Endometrial microvascular endothelial cells (primary cell): ENCODE data around the gene GSN. TPM values are rescaled to one million over a fixed set of nuclear protein-coding genes. Genes with fewer than 3 reads are reported as not detected.

Experiments
- in situ Hi-C: cut with HindIII; loops from 2 replicates; pipeline ENCODE4 v1.10.0; 2017; ENCODE audit warnings: low sequenced_read_pairs, low pct_unique_long_range_greater_than_20kb; ENCODE audit errors: inconsistent ontology term
- total RNA-seq: library from RNA; depleted of rRNA; stranded (reverse); fragments of >200 nt; gene quantifications from one replicate; pipeline ENCODE4 v1.2.3, GENCODE V29; 2015; ENCODE audit errors: inconsistent ontology term

Gene GSN
- total RNA-seq, 1 donor from 2014 or later = 82.4 TPM

DNA sequence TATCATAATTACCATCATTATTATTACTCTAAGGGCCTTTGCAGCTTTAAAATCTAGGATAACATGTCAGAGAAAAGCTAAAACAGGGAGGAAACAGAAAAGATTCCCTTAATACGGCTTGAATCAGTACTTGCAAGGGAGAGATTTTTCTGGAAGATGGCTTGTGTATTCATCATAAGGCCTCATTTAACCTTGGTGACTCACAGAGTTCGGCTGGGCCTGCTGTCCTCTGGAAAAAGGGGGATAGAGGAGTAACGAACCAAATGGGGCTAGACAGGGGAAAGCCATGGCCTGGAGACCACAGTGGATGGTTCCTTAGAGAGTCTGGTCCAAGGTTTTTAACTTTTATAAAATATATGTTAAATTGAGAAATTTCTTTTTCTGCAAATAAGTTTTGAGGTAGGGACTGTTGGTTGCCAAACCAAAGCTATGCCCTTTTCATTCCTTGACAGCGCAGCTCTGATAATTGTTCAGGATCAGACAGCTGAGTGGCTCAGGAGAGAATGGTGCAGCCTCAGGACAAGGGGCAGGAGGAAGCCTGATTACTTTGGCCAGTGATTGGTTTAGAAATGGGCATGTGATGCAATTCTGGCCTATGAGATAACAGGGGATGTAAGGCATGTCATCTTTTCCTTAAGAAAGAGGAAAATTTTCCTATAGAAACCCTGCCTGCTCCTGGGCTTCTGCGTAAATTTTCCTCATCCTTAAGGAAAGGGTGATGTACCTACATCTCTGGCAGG, 25.6 kb upstream of the GSN start:
- in situ Hi-C loops = no loop called here

GRCh38 chr9:121242959-121243346, 25.0 kb upstream of the GSN start:
- in situ Hi-C loops = no loop called here

GRCh38 chr9:121246821-121247561, 21.0 kb upstream of the GSN start:
- in situ Hi-C loops = no loop called here

DNA sequence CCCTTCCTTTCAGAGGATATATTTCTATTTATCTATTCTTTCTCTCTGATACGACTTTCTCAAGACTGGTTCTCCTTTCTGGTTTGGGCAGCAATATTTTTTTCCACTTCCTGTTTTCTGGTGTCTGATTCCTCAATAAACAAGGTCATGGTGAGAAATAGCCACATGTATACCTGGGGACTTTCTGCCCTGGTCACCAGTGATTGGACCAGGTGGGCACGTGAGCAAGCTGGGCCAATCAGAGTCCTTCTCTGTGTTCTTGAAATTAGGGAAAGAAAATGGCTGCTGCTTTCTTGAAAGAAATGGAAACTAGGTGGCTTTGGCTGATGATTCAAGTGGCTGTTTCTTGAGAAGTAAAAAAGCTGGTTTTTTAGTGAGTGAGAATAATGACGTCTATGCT, 18.4 kb upstream of the GSN start:
- in situ Hi-C loops = no loop called here

GRCh38 chr9:121252104-121252851, 15.7 kb upstream of the GSN start:
- in situ Hi-C loops = no loop called here

GRCh38 chr9:121253162-121253561, 14.8 kb upstream of the GSN start:
- in situ Hi-C loops = no loop called here

DNA sequence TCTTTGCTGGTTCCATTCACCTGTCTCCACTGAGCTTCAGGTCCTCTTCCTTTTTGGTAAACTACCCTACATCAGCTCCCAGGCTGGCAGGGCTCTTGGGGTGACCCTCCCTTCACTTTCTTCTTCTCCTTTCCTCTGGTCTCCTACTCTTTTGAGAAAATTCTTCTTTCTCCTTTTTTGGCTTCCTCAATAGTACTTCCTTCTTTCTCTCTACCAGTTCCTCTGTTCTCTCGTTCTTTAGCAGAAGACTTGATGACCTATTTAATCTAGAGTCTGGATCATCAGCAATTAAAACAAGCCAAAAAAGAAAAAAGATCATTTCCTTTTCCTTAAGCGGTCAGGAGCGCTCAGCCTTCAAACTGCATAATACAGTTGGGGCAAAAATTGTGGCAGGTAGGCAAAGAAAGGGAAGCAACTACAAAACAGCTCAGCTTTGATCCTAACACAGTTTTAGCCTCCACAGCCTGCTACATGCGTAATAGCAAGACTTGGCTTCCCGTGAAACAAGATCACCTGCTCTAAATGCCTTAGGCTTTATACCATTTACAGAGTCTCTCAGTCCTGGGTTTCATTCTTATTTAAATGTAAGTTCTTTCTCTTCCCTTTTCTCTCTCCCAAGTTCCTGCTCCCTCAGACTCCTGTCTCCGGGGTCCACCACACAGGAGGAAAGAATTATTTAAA, 14.0 kb upstream of the GSN start:
- in situ Hi-C loops = no loop called here

- in situ Hi-C loops = no loop called here
These were observed 8.5 kb upstream of the GSN start for GRCh38 chr9:121259498-121259897.

DNA sequence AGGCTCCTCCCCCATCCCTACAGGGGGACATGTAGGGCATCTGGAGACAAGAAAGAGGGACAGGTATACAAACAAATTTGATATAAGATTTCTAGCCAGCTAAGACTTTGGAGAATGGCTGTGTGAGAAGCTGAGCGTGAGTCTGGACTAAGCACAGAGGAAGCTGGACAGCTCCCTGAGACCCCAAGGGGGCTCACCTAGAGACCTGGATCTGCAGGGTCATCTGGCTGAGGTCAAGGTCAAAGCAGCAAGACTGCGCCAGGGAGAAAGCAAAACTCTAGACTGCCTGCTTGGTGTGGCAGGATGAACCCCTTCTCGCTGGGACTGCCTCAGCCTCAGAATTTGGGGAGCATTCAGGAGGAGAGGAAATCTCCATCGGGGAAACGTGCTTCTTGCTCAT, 8.0 kb upstream of the GSN start:
- in situ Hi-C loops = no loop called here

GRCh38 chr9:121260457-121261106, 7.4 kb upstream of the GSN start:
- in situ Hi-C loops = no loop called here

DNA sequence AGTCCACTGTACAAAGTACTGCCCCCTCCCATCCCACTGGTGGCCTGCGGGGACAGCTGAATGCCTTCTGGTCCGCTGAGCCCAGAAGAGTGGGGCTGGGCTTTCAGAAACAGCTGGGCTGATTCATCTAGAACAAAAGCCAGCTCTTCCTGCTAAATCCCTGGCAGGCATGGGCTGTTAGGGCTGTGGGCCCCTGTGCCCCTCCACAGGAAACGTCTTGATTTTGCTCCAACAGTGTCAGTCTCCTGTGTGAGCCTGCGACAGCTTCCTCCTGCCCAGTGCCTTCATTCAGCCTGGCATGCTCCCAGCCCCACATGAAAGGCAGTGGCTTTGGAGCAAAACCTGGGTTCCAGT, 6.9 kb upstream of the GSN start:
- in situ Hi-C loops = no loop called here

DNA sequence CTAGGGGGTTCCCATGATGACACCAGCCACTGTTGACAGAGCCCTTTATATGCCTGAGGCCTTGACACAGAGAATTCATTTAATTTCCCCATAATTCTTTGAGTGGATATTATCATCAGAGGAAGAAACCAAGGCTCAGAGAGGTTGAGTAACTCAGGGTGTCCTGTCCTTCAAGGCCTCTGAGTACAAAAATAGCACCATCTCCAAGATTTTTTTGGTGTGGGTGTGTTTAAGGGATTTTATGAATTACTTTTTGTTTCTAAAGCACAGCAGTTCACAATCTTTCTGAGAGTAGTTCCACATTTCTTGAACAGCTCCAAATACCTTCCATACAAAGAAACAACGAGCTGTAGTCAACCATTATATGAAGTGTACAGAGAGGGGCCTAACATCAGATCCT, 6.2 kb upstream of the GSN start:
- in situ Hi-C loops = no loop called here

DNA sequence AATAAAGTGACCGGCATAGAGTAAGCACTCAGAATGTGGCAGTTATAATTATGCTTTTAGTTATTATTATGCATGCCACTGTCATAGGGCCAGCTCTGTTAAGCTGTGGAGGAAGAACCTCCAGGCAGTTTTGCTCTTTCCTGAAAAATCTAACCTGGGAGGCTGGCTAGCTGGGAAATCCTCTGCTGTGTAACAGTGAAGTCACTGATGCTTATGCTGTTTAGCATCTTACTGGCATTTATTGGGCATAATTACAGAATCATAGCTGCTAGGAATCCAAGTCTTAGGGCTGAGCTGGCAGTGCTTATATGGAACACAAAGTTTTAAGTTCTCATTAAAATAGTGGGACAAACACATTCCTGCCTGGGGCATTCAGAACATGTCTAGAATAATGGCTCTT, 5.5 kb upstream of the GSN start:
- in situ Hi-C loops = no loop called here

- in situ Hi-C loops = no loop called here
These were observed 5.0 kb upstream of the GSN start for GRCh38 chr9:121262953-121263352.

GRCh38 chr9:121266356-121266755, 1.6 kb upstream of the GSN start:
- in situ Hi-C loops = no loop called here

- in situ Hi-C loops = no loop called here
These were observed 884 bp upstream of the GSN start for GRCh38 chr9:121266906-121267650.

- in situ Hi-C loops = no loop called here
These were observed 562 bp downstream of the GSN start for GRCh38 chr9:121268598-121268850.

- in situ Hi-C loops = no loop called here
These were observed 1.1 kb downstream of the GSN start for GRCh38 chr9:121268851-121269641.
